ENCODE results near the gene LMNTD1.

The LMNTD1 gene

DNA sequence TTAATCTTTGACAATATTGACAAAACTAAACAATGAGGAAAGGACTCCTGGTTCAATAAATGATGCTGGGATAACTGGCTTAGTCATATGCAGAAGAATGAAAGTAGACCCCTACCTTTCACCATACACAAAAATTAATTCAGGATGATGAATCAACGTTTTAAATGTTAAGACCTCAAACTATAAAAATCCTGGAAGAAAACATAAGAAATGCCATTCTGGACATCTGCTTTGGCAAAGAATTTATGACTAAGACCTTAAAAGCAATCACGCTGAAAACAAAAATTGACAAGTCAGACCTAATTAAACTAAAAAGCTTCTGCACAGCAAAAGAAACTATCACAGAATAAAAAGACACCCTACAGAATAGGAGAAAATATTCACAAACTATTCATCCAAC is 97.4 kb downstream of the LMNTD1 start:
- Histone ChIP-seq H3K27me3 (ENCODE audit: insufficient read depth, insufficient read length) (no peaks in the 10 kb centered on the region), H3K9ac (ENCODE audit: insufficient read length, low read depth) (no peak overlapping the region), H3K4me3 (ENCODE audit: insufficient read length, low read depth) (no peak overlapping the region), H3K4me1 (ENCODE audit: insufficient read depth, insufficient read length) (no peaks in the 10 kb centered on the region), H3K9me3 (ENCODE audit: insufficient read depth, low read length) (peaks cover 7% of the 10 kb centered on the region; the same call in 1 of the 2 replicates), H3K36me3 (ENCODE audit: insufficient read depth, insufficient read length, low read length) (no peaks in the 10 kb centered on the region)
- DNase-seq (ENCODE audit: low read depth, low spot score) = no peak
- TF ChIP-seq SUZ12 (IDR thresholded peaks at IDR 0.05; ENCODE audit: extremely low read depth, insufficient read depth, insufficient read length) = no peak
- TF ChIP-seq YY1 (IDR thresholded peaks at IDR 0.05; ENCODE audit: insufficient read depth, insufficient read length) = no peak

GRCh38 chr12:25449007-25449406 is 104.1 kb downstream of the LMNTD1 start:
- no peak for DNase-seq (ENCODE audit: low read depth, low spot score)
- no peaks in the 10 kb centered on the region for H3K36me3 ChIP-seq (ENCODE audit: insufficient read depth, insufficient read length, low read length)
- no peak overlapping the region for H3K4me3 ChIP-seq (ENCODE audit: insufficient read length, low read depth)
- TF ChIP-seq YY1 (IDR thresholded peaks at IDR 0.05; ENCODE audit: insufficient read depth, insufficient read length) = no peak
- TF ChIP-seq ZNF274 (IDR thresholded peaks at IDR 0.05; ENCODE audit: low read depth, low read length) = no peak
- TF ChIP-seq SUZ12 (IDR thresholded peaks at IDR 0.05; ENCODE audit: extremely low read depth, insufficient read depth, insufficient read length) = no peak
- H3K9me3 ChIP-seq (ENCODE audit: insufficient read depth, low read length) = no peaks in the 10 kb centered on the region; the same call in 1 of the 2 replicates
- H3K4me1 ChIP-seq (ENCODE audit: insufficient read depth, insufficient read length) = no peaks in the 10 kb centered on the region
- no peak overlapping the region for H3K9ac ChIP-seq (ENCODE audit: insufficient read length, low read depth)
- H3K27me3 ChIP-seq (ENCODE audit: insufficient read depth, insufficient read length) = no peaks in the 10 kb centered on the region

GRCh38 chr12:25447046-25447445 is 106.0 kb downstream of the LMNTD1 start:
- TF ChIP-seq YY1 (IDR thresholded peaks at IDR 0.05; ENCODE audit: insufficient read depth, insufficient read length) (no peak), ZNF274 (IDR thresholded peaks at IDR 0.05; ENCODE audit: low read depth, low read length) (no peak), SUZ12 (IDR thresholded peaks at IDR 0.05; ENCODE audit: extremely low read depth, insufficient read depth, insufficient read length) (no peak)
- no peak for DNase-seq (ENCODE audit: low read depth, low spot score)
- Histone ChIP-seq H3K27me3 (ENCODE audit: insufficient read depth, insufficient read length) (no peaks in the 10 kb centered on the region), H3K36me3 (ENCODE audit: insufficient read depth, insufficient read length, low read length) (no peaks in the 10 kb centered on the region), H3K9ac (ENCODE audit: insufficient read length, low read depth) (no peak overlapping the region), H3K4me3 (ENCODE audit: insufficient read length, low read depth) (no peak overlapping the region), H3K9me3 (ENCODE audit: insufficient read depth, low read length) (no peaks in the 10 kb centered on the region; the same call in 1 of the 2 replicates), H3K4me1 (ENCODE audit: insufficient read depth, insufficient read length) (no peaks in the 10 kb centered on the region)

DNA sequence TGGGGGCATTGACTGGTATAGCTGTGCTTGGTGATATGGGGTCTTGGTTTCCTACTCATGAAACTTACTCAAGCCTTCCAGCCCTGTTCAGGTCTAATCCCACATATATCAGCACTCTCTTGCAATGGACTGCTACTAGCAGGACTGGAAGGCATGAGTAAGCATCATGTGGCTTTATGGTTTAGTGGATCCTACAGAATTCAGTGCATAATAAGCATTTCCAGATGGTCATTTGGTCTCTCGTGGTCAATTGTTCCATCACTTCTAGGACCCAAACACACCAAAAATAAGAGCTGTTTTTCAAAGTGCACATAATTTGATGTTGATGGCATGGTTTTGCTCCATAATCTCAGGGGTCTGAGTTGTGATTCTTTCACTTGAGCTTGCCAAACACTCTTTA is 114.4 kb downstream of the LMNTD1 start:
- no peaks in the 10 kb centered on the region for H3K27me3 ChIP-seq (ENCODE audit: insufficient read depth, insufficient read length)
- TF ChIP-seq YY1 (IDR thresholded peaks at IDR 0.05; ENCODE audit: insufficient read depth, insufficient read length) (no peak), SUZ12 (IDR thresholded peaks at IDR 0.05; ENCODE audit: extremely low read depth, insufficient read depth, insufficient read length) (no peak), ZNF274 (IDR thresholded peaks at IDR 0.05; ENCODE audit: low read depth, low read length) (no peak)

GRCh38 chr12:25436206-25437030 is 116.7 kb downstream of the LMNTD1 start:
- H3K4me3 ChIP-seq (ENCODE audit: insufficient read length, low read depth) = no peak overlapping the region
- H3K36me3 ChIP-seq (ENCODE audit: insufficient read depth, insufficient read length, low read length) = no peaks in the 10 kb centered on the region
- H3K4me1 ChIP-seq (ENCODE audit: insufficient read depth, insufficient read length) = no peaks in the 10 kb centered on the region
- TF ChIP-seq YY1 (IDR thresholded peaks at IDR 0.05; ENCODE audit: insufficient read depth, insufficient read length) (no peak), SUZ12 (IDR thresholded peaks at IDR 0.05; ENCODE audit: extremely low read depth, insufficient read depth, insufficient read length) (no peak), ZNF274 (IDR thresholded peaks at IDR 0.05; ENCODE audit: low read depth, low read length) (no peak)
- H3K27me3 ChIP-seq (ENCODE audit: insufficient read depth, insufficient read length) = no peaks in the 10 kb centered on the region
- peak; percentile 83 for DNase-seq (ENCODE audit: low read depth, low spot score)
- no peaks in the 10 kb centered on the region for H3K9me3 ChIP-seq (ENCODE audit: insufficient read depth, low read length)
- no peak overlapping the region for H3K9ac ChIP-seq (ENCODE audit: insufficient read length, low read depth)

More for the DNA sequence above, 114.4 kb downstream of the LMNTD1 start:
- no peaks in the 10 kb centered on the region for H3K36me3 ChIP-seq (ENCODE audit: insufficient read depth, insufficient read length, low read length)
- H3K9ac ChIP-seq (ENCODE audit: insufficient read length, low read depth) = no peak overlapping the region
- H3K4me3 ChIP-seq (ENCODE audit: insufficient read length, low read depth) = no peak overlapping the region
- H3K4me1 ChIP-seq (ENCODE audit: insufficient read depth, insufficient read length) = no peaks in the 10 kb centered on the region
- no peaks in the 10 kb centered on the region for H3K9me3 ChIP-seq (ENCODE audit: insufficient read depth, low read length)
- DNase-seq (ENCODE audit: low read depth, low spot score) = no peak

GRCh38 chr12:25435431-25435830 is 117.7 kb downstream of the LMNTD1 start:
- H3K27me3 ChIP-seq (ENCODE audit: insufficient read depth, insufficient read length) = no peaks in the 10 kb centered on the region

GRCh38 chr12:25434515-25434914 is 118.6 kb downstream of the LMNTD1 start:
- TF ChIP-seq ZNF274 (IDR thresholded peaks at IDR 0.05; ENCODE audit: low read depth, low read length) = no peak
- no peak for TF ChIP-seq YY1 (IDR thresholded peaks at IDR 0.05; ENCODE audit: insufficient read depth, insufficient read length)
- no peak for TF ChIP-seq SUZ12 (IDR thresholded peaks at IDR 0.05; ENCODE audit: extremely low read depth, insufficient read depth, insufficient read length)
- Histone ChIP-seq H3K9me3 (ENCODE audit: insufficient read depth, low read length) (no peaks in the 10 kb centered on the region), H3K36me3 (ENCODE audit: insufficient read depth, insufficient read length, low read length) (no peaks in the 10 kb centered on the region), H3K27me3 (ENCODE audit: insufficient read depth, insufficient read length) (no peaks in the 10 kb centered on the region), H3K4me1 (ENCODE audit: insufficient read depth, insufficient read length) (no peaks in the 10 kb centered on the region), H3K4me3 (ENCODE audit: insufficient read length, low read depth) (no peak overlapping the region), H3K9ac (ENCODE audit: insufficient read length, low read depth) (no peak overlapping the region)
- DNase-seq (ENCODE audit: low read depth, low spot score) = no peak

More at GRCh38 chr12:25435431-25435830, 117.7 kb downstream of the LMNTD1 start:
- TF ChIP-seq ZNF274 (IDR thresholded peaks at IDR 0.05; ENCODE audit: low read depth, low read length) (no peak), YY1 (IDR thresholded peaks at IDR 0.05; ENCODE audit: insufficient read depth, insufficient read length) (no peak), SUZ12 (IDR thresholded peaks at IDR 0.05; ENCODE audit: extremely low read depth, insufficient read depth, insufficient read length) (no peak)
- H3K4me1 ChIP-seq (ENCODE audit: insufficient read depth, insufficient read length) = no peaks in the 10 kb centered on the region
- H3K9me3 ChIP-seq (ENCODE audit: insufficient read depth, low read length) = no peaks in the 10 kb centered on the region
- H3K36me3 ChIP-seq (ENCODE audit: insufficient read depth, insufficient read length, low read length) = no peaks in the 10 kb centered on the region
- H3K4me3 ChIP-seq (ENCODE audit: insufficient read length, low read depth) = no peak overlapping the region
- no peak overlapping the region for H3K9ac ChIP-seq (ENCODE audit: insufficient read length, low read depth)
- no peak for DNase-seq (ENCODE audit: low read depth, low spot score)
